Mesothelial cell of epicardium (in vitro differentiated cells): Measurements from ENCODE around the gene ERBB2. TPM values are rescaled to one million over a fixed set of nuclear protein-coding genes. Genes with fewer than 3 reads are reported as not detected.

Experiments used
- DNase-seq, 2 experiments: peaks; one replicate each; pipeline ENCODE4 v3.0.0; 2021; ENCODE audit warnings: low spot score in 2 of 2; ENCODE audit not compliant: unreplicated experiment in 2 of 2
- H3K27ac Mint-ChIP-seq: 2 replicates; pipeline ENCODE4 v1.8.0; 2021; ENCODE audit warnings: mixed read lengths
- H3K27me3 Mint-ChIP-seq: 2 replicates; pipeline ENCODE4 v1.8.0; 2021; ENCODE audit warnings: low read depth, mixed read lengths
- H3K36me3 Mint-ChIP-seq: 2 replicates; pipeline ENCODE4 v1.8.0; 2021; ENCODE audit warnings: mixed read lengths
- H3K4me1 Mint-ChIP-seq: 2 replicates; pipeline ENCODE4 v1.8.0; 2021; ENCODE audit warnings: mixed read lengths
- H3K4me3 Mint-ChIP-seq: 2 replicates; pipeline ENCODE4 v1.8.0; 2021; ENCODE audit warnings: mild to moderate bottlenecking, moderate library complexity, mixed read lengths
- H3K9me3 Mint-ChIP-seq: 2 replicates; pipeline ENCODE4 v1.8.0; 2021; ENCODE audit warnings: mixed read lengths
- CTCF ChIP-seq: fragments of 200-600 bp; sonication (generic); IDR thresholded peaks from one replicate; pipeline ENCODE4 v1.5.0; 2021; ENCODE audit warnings: antibody characterized with exemption; ENCODE audit not compliant: unreplicated experiment
- total RNA-seq: library from RNA; stranded (reverse); gene quantifications from 3 replicates; pipeline ENCODE4 v1.2.1, GENCODE V29; 2021

ERBB2 gene
- total RNA-seq, 1 donor from 2014 or later: 141 TPM

GRCh38 chr17:39742126-39742855 is 42.4 kb downstream of the ERBB2 start:
- Mint-ChIP-seq H3K9me3 (no peaks in the 10 kb centered on the region), H3K4me3 (no peak overlapping the region), H3K36me3 (peaks cover 9% of the 10 kb centered on the region), H3K27me3 (peaks cover 17% of the 10 kb centered on the region), H3K27ac (no peak overlapping the region), H3K4me1 (peaks cover 26% of the 10 kb centered on the region)
- no peak for TF ChIP-seq CTCF
- DNase-seq: no peak

GRCh38 chr17:39742856-39743436 is 43.1 kb downstream of the ERBB2 start:
- H3K4me1 Mint-ChIP-seq: peaks cover 22% of the 10 kb centered on the region
- H3K27me3 Mint-ChIP-seq: peaks cover 13% of the 10 kb centered on the region

GRCh38 chr17:39744075-39744835 is 44.4 kb downstream of the ERBB2 start:
- peaks cover 13% of the 10 kb centered on the region for H3K36me3 Mint-ChIP-seq
- no peak for DNase-seq
- H3K4me1 Mint-ChIP-seq: peaks cover 19% of the 10 kb centered on the region

More at GRCh38 chr17:39742856-39743436, 43.1 kb downstream of the ERBB2 start:
- Mint-ChIP-seq H3K9me3 (no peaks in the 10 kb centered on the region), H3K4me3 (no peak overlapping the region), H3K36me3 (peaks cover 12% of the 10 kb centered on the region), H3K27ac (no peak overlapping the region)
- no peak for TF ChIP-seq CTCF
- DNase-seq: no peak

GRCh38 chr17:39744836-39745215 is 45.0 kb downstream of the ERBB2 start:
- Mint-ChIP-seq H3K4me3 (no peak overlapping the region), H3K36me3 (peaks cover 13% of the 10 kb centered on the region), H3K27me3 (peaks cover 5% of the 10 kb centered on the region), H3K4me1 (peaks cover 17% of the 10 kb centered on the region), H3K9me3 (no peaks in the 10 kb centered on the region), H3K27ac (no peak overlapping the region)
- no peak for TF ChIP-seq CTCF
- DNase-seq: no peak

More at GRCh38 chr17:39744075-39744835, 44.4 kb downstream of the ERBB2 start:
- peaks cover 6% of the 10 kb centered on the region for H3K27me3 Mint-ChIP-seq
- H3K4me3 Mint-ChIP-seq: no peak overlapping the region
- no peaks in the 10 kb centered on the region for H3K9me3 Mint-ChIP-seq
- no peak overlapping the region for H3K27ac Mint-ChIP-seq
- no peak for TF ChIP-seq CTCF

- Mint-ChIP-seq H3K27me3 (no peaks in the 10 kb centered on the region), H3K36me3 (peaks cover 13% of the 10 kb centered on the region), H3K9me3 (no peaks in the 10 kb centered on the region), H3K4me3 (no peak overlapping the region), H3K27ac (no peak overlapping the region), H3K4me1 (peaks cover 17% of the 10 kb centered on the region)
- TF ChIP-seq CTCF: no peak
- DNase-seq: no peak
Measured at GRCh38 chr17:39745335-39746144, 45.7 kb downstream of the ERBB2 start.
